PFSK-1 (cell line): Measurements from ENCODE around the gene YBX2.
A peak's percentile ranks its signal among the peaks of the same experiment; 100 is the strongest.

ENCODE experiments used
- POLR2AphosphoS5 ChIP-seq: IDR thresholded peaks from 2 replicates; pipeline ENCODE4 v1.6.1; 2012; ENCODE audit warnings: low read depth, mild to moderate bottlenecking, control low read depth, low read length, moderate library complexity
- REST ChIP-seq, 2 experiments: IDR thresholded peaks; 2 replicates each; pipeline versions ENCODE4 v1.6.1 to v1.8.0; 2011 to 2012; ENCODE audit warnings: low read depth in 2 of 2, low read length in 2 of 2, control low read depth in 1 of 2, inconsistent platforms in 1 of 2, mild to moderate bottlenecking in 1 of 2, moderate library complexity in 1 of 2; ENCODE audit not compliant: insufficient read depth in 1 of 2
- SIN3A ChIP-seq: IDR thresholded peaks from 2 replicates; pipeline ENCODE4 v1.6.1; 2012; ENCODE audit warnings: mild to moderate bottlenecking, low read length, moderate library complexity, borderline replicate concordance; ENCODE audit not compliant: insufficient read depth
- TAF1 ChIP-seq: IDR thresholded peaks from 2 replicates; pipeline ENCODE4 v1.6.1; 2012; ENCODE audit warnings: low read length, control low read depth, borderline replicate concordance; ENCODE audit not compliant: insufficient read depth

- TF ChIP-seq TAF1: no peak
- 0 out of 2 replicates have a peak, but pooled peaks have one; percentile 36 for TF ChIP-seq POLR2AphosphoS5
- TF ChIP-seq REST (IDR thresholded peaks at IDR 0.05; ENCODE audit: insufficient read depth in 1 of 2, low read depth in 2 of 2, low read length in 2 of 2): no peak
- TF ChIP-seq SIN3A: no peak
These were observed 21.3 kb upstream of the YBX2 start for GRCh38 chr17:7315570-7316235.
